Bone marrow (tissue), 2 donors: ENCODE data around the gene COPE.

Experiments used
- DNase-seq, 2 donors: peaks; one replicate each; lab custom pipeline; 2025; lab: John Stamatoyannopoulos, UW

COPE gene

DNA sequence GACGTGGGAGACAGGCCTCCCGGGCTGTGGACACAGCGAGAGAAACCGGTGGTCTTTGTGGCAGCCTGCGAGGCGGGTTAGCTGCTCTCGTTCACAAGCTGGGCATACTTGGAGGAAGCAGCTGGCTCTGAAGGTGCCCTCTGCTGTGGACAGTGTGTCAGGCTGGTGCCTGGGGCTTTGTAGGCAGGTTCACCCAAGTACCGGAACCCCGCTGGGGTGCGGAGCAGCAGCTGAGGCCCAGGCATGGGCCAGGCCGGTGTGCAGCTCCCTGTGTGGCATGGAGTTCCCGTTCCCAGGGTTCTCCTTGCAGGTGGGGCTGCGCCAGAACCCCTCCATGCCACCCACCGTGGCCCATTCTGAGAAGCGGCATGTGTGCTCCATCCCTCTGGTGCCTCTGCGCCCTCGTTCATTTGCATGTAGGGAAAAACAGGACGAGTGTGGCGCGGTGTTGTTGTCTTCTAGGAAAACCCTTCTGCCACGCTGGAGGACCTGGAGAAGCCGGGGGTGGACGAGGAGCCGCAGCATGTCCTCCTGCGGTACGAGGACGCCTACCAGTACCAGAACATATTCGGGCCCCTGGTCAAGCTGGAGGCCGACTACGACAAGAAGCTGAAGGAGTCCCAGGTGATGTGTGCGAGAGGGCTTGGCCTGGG lies 67.4 kb downstream of the COPE start:
- no peak for DNase-seq

DNA sequence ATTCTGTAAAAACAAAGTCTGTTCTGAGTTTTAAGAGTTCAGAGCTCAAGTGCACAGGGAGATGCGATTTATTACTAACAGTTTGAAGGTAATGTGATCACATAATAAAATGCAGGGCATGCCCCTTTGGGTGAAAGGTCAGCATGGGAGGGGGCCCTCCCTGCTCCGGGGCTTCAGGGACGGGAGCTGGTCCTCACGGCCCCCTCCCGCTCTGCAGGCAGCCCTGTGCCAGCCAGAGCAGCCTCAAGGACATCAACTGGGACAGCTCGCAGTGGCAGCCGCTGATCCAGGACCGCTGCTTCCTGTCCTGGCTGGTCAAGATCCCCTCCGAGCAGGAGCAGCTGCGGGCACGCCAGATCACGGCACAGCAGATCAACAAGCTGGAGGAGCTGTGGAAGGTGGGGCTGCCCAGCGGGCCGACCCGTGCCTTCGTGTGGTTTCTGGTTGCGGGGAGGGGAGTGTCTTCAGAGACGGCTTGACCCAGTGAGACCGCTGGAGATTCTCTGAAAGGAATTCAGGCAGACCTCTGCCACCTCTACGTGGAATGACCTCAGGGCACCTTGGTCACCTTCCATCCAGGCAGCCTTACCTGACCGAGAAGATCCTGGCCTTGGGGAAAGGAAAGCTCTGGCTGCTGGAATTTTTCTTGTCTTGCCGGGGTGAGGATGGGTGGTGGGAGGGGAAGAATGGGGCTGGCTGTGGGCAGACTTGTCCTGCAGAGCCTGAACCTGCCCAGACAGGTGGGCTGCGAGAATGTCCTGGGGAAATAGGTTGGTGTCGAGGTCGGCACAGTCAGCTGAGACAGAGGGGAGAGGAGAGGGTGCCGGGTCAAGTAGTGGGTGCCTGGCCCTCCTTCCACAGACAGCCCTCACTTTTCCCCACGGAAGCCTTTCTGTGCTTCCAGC lies 68.5 kb downstream of the COPE start:
- no peak for DNase-seq

DNA sequence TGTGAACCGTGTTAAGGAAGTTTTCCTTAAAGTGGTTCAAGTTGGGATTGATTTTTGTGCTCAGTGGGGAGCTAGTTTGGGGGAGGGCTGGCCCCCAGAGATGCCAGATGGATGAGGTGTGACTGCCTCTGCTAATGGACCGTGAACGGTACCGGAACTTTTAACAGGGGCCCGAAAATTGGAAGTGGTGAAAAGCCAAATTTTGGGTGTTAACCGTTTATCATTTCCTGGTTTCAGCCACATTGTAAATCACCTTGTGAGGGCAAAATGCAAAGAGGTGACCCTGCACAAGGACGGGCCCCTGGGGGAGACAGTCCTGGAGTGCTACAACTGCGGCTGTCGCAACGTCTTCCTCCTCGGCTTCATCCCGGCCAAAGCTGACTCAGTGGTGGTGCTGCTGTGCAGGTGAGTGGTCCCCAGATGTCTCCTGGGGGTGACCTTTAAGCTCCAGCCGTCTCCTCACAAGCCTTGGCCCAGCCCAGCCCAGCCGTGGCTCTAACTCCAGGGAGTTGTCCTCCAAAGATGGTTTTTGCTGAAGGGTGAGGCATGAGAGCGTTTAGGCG lies 69.3 kb downstream of the COPE start:
- no peak for DNase-seq
